ENCODE data around the gene PIK3AP1.

PIK3AP1 gene

DNA sequence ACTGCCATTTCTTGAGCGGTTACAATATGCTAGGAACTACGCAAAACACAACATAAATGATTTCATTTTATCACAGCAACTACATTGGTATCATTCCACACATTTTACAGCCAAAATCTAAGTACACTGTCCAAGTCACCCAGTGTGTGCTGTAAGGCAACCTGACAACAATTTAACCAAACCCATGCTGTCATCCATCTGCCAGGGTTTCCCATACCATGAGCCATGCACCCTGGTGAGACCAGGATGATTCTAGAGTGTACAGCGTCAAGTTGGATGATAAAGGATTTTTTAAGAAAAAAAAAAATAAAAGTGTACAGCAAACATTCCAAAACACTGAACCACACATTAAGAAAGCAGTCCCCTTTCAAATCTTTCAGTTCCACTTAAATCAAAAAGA, 52.9 kb downstream of the PIK3AP1 start:
- Histone ChIP-seq H3K27me3 (no peaks in the 10 kb centered on the region), H3K4me1 (ENCODE audit: control insufficient read depth in 1 of 2, insufficient read depth in 1 of 2, low read depth in 1 of 2, low read length in 1 of 2) (peaks cover 64 to 69% of the 10 kb centered on the region in 2 experiments), H3K27ac (peak overlapping the region; percentile 12), H3K36me3 (peaks cover 4% of the 10 kb centered on the region), H3K4me3 (ENCODE audit: low read depth in 1 of 2, low read length in 1 of 2) (no peak overlapping the region), H3K9me3 (no peaks in the 10 kb centered on the region)
- TF ChIP-seq, protein P1, sequence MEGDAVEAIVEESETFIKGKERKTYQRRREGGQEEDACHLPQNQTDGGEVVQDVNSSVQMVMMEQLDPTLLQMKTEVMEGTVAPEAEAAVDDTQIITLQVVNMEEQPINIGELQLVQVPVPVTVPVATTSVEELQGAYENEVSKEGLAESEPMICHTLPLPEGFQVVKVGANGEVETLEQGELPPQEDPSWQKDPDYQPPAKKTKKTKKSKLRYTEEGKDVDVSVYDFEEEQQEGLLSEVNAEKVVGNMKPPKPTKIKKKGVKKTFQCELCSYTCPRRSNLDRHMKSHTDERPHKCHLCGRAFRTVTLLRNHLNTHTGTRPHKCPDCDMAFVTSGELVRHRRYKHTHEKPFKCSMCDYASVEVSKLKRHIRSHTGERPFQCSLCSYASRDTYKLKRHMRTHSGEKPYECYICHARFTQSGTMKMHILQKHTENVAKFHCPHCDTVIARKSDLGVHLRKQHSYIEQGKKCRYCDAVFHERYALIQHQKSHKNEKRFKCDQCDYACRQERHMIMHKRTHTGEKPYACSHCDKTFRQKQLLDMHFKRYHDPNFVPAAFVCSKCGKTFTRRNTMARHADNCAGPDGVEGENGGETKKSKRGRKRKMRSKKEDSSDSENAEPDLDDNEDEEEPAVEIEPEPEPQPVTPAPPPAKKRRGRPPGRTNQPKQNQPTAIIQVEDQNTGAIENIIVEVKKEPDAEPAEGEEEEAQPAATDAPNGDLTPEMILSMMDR (IDR thresholded peaks at IDR 0.05) = no peak

DNA sequence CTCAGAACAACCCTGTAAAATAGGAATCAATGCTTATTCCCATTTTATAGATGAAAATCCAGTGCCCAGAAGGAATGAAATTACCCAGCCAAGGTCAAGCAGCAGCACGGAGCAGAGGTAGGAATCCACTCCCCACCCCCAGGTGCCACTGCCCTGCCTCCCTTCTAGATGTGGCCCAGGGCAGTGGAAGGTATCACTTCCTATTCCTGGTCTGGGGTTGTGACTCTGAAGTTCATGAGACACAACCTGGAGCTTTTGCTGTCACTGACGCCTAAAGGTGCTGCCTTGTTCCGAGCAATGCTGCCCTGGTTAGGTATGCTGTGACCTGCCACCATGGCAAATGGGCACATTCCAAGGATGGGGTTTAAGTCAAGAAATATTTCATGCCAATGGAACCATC, 53.6 kb downstream of the PIK3AP1 start:
- H3K4me3 ChIP-seq (ENCODE audit: low read depth in 1 of 2, low read length in 1 of 2) = no peak overlapping the region
- no peaks in the 10 kb centered on the region for H3K27me3 ChIP-seq
- H3K4me1 ChIP-seq (ENCODE audit: control insufficient read depth in 1 of 2, insufficient read depth in 1 of 2, low read depth in 1 of 2, low read length in 1 of 2) = peaks cover 61 to 69% of the 10 kb centered on the region in 2 experiments
- peaks cover 4% of the 10 kb centered on the region for H3K36me3 ChIP-seq
- no peaks in the 10 kb centered on the region for H3K9me3 ChIP-seq
- peak overlapping the region; percentile 12 for H3K27ac ChIP-seq
- TF ChIP-seq, protein P1 (IDR thresholded peaks at IDR 0.05) = no peak

DNA sequence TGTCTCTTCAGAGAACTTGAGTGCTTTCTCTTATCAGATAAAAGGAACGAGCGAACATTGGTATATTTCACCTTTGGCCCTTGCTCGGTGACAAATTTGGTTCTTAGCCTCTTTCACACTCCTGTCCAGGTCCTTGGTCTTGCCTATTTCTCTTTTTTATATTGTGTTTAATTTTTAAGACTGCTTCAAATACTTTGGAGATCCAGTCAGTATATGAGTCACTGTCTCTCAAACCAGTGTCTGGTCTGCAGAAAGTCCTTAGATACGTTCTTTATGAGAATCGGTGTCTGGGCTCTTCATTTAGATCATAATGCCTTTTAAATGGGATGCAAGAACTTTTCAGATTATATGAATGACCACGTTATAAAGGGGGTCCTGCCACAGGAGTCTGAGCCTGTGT, 55.0 kb downstream of the PIK3AP1 start:
- TF ChIP-seq, protein P1 (IDR thresholded peaks at IDR 0.05) = no peak
- peaks cover 61 to 69% of the 10 kb centered on the region in 2 experiments for H3K4me1 ChIP-seq (ENCODE audit: control insufficient read depth in 1 of 2, insufficient read depth in 1 of 2, low read depth in 1 of 2, low read length in 1 of 2)

DNA sequence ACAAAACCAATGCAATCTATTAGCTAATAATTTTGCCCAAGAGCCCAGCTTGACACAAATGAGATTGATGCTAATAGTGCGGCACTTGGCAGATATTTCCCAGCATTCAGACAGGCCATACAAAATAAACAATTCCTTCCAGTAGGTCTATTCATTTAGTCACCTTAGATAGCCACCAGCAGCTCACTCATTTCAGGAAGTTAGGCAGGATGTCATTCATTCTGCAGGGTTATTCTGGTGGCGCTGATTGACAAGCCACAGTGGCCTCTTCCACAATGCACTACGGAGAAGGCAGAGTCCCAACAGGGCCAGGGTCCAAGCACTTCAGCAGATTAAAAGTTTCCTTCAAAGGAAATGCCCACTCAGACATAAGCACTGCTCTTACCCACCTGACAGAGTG, 55.8 kb downstream of the PIK3AP1 start:
- Histone ChIP-seq H3K4me3 (ENCODE audit: low read depth in 1 of 2, low read length in 1 of 2) (no peak overlapping the region), H3K27ac (peak overlapping the region; percentile 72), H3K9me3 (no peaks in the 10 kb centered on the region), H3K36me3 (peaks cover 4% of the 10 kb centered on the region), H3K27me3 (no peaks in the 10 kb centered on the region), H3K4me1 (ENCODE audit: control insufficient read depth in 1 of 2, insufficient read depth in 1 of 2, low read depth in 1 of 2, low read length in 1 of 2) (peaks cover 61 to 69% of the 10 kb centered on the region in 2 experiments)
- TF ChIP-seq, protein P1 (IDR thresholded peaks at IDR 0.05) = no peak

More for the DNA sequence above, 55.0 kb downstream of the PIK3AP1 start:
- H3K9me3 ChIP-seq = no peaks in the 10 kb centered on the region
- no peaks in the 10 kb centered on the region for H3K27me3 ChIP-seq
- H3K36me3 ChIP-seq = peaks cover 4% of the 10 kb centered on the region
- H3K27ac ChIP-seq = peak overlapping the region; percentile 72
- H3K4me3 ChIP-seq (ENCODE audit: low read depth in 1 of 2, low read length in 1 of 2) = no peak overlapping the region

DNA sequence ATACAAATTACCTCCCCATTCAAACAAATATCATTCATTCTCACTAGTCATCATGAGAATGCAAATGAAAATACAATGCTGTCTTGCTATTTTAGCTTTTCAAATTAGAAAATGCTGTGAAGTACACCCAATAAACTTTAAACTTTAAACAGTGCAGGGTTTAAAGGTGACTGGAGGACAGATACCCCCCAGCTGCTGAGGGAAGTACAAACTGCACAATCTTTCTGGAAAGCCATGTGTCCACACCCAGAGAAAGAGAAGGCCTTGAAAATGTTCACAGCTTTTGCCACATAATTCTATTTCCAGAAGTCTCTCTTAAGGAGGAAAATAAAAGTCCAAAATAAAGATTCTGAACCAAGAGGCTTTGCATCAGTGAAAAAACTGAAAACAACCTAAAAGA, 56.5 kb downstream of the PIK3AP1 start:
- no peaks in the 10 kb centered on the region for H3K9me3 ChIP-seq
- no peaks in the 10 kb centered on the region for H3K36me3 ChIP-seq
- no peaks in the 10 kb centered on the region for H3K27me3 ChIP-seq
- TF ChIP-seq, protein P1 (IDR thresholded peaks at IDR 0.05) = no peak
- peaks cover 63 to 69% of the 10 kb centered on the region in 2 experiments for H3K4me1 ChIP-seq (ENCODE audit: control insufficient read depth in 1 of 2, insufficient read depth in 1 of 2, low read depth in 1 of 2, low read length in 1 of 2)
- H3K4me3 ChIP-seq (ENCODE audit: low read depth in 1 of 2, low read length in 1 of 2) = peak overlapping the region in 1 of 2 experiments; percentile 3
- peak overlapping the region; percentile 72 for H3K27ac ChIP-seq

DNA sequence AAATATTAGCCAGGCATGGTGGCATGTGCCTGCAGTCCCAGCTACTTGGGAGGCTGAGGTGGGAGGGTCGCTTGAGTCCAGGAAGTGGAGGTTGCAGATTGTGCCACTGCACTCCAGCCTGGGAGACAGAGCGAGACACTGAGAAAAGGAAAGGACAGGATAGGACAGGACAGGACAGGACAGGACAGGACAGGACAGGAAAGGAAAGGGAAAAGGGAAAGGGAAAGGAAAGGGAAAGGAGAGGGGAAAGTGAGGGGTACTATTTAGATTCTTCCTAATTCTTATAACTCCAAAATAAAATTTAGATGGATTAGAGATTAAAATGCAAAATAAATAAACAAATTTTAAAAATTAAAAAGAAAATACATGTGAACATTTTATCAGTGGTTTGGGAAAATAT, 58.7 kb downstream of the PIK3AP1 start:
- Histone ChIP-seq H3K4me1 (ENCODE audit: control insufficient read depth in 1 of 2, insufficient read depth in 1 of 2, low read depth in 1 of 2, low read length in 1 of 2) (peaks cover 81 to 84% of the 10 kb centered on the region in 2 experiments), H3K4me3 (ENCODE audit: low read depth in 1 of 2, low read length in 1 of 2) (no peak overlapping the region), H3K36me3 (no peaks in the 10 kb centered on the region), H3K9me3 (no peaks in the 10 kb centered on the region), H3K27ac (peak overlapping the region; percentile 83), H3K27me3 (no peaks in the 10 kb centered on the region)
- TF ChIP-seq, protein P1 (IDR thresholded peaks at IDR 0.05) = no peak

Measured in neutrophil (primary cell).